Measurements from ENCODE around the gene GPR183.
A peak's percentile ranks its signal among the peaks of the same experiment; 100 is the strongest.

Gene GPR183

GRCh38 chr13:99293178-99293577 is 14.0 kb downstream of the GPR183 start:
- H3K4me3 ChIP-seq (replicated peaks; ENCODE audit: low read depth, low read length) = no peak overlapping the region
- H3K36me3 ChIP-seq (ENCODE audit: control insufficient read depth, insufficient read depth, low read length) = peaks cover 10% of the 10 kb centered on the region

GRCh38 chr13:99290894-99291293 is 16.3 kb downstream of the GPR183 start:
- H3K36me3 ChIP-seq (ENCODE audit: control insufficient read depth, insufficient read depth, low read length) = peaks cover 10% of the 10 kb centered on the region
- DNase-seq (ENCODE audit: extremely low read depth, insufficient read length) = no peak
- no peaks in the 10 kb centered on the region for H3K27me3 ChIP-seq (replicated peaks; ENCODE audit: control insufficient read depth, insufficient read depth, low read length)
- TF ChIP-seq CTCF (IDR thresholded peaks at IDR 0.05; ENCODE audit: insufficient read depth, low read length, poor library complexity, severe bottlenecking) = no peak
- H3K4me3 ChIP-seq (replicated peaks; ENCODE audit: low read depth, low read length) = no peak overlapping the region

More at GRCh38 chr13:99293178-99293577, 14.0 kb downstream of the GPR183 start:
- no peaks in the 10 kb centered on the region for H3K27me3 ChIP-seq (replicated peaks; ENCODE audit: control insufficient read depth, insufficient read depth, low read length)
- no peak for DNase-seq (ENCODE audit: extremely low read depth, insufficient read length)
- no peak for TF ChIP-seq CTCF (IDR thresholded peaks at IDR 0.05; ENCODE audit: insufficient read depth, low read length, poor library complexity, severe bottlenecking)

- no peaks in the 10 kb centered on the region for H3K27me3 ChIP-seq (replicated peaks; ENCODE audit: control insufficient read depth, insufficient read depth, low read length)
- DNase-seq (ENCODE audit: extremely low read depth, insufficient read length) = no peak
- TF ChIP-seq CTCF (IDR thresholded peaks at IDR 0.05; ENCODE audit: insufficient read depth, low read length, poor library complexity, severe bottlenecking) = no peak
- peaks cover 5% of the 10 kb centered on the region for H3K36me3 ChIP-seq (ENCODE audit: control insufficient read depth, insufficient read depth, low read length)
- no peak overlapping the region for H3K4me3 ChIP-seq (replicated peaks; ENCODE audit: low read depth, low read length)
These were observed 17.4 kb downstream of the GPR183 start for GRCh38 chr13:99289674-99290337.

- DNase-seq (ENCODE audit: extremely low read depth, insufficient read length) = no peak
- no peak for TF ChIP-seq CTCF (IDR thresholded peaks at IDR 0.05; ENCODE audit: insufficient read depth, low read length, poor library complexity, severe bottlenecking)
- no peak overlapping the region for H3K4me3 ChIP-seq (replicated peaks; ENCODE audit: low read depth, low read length)
- H3K27me3 ChIP-seq (replicated peaks; ENCODE audit: control insufficient read depth, insufficient read depth, low read length) = no peaks in the 10 kb centered on the region
- peaks cover 4% of the 10 kb centered on the region for H3K36me3 ChIP-seq (ENCODE audit: control insufficient read depth, insufficient read depth, low read length)
These were observed 17.9 kb downstream of the GPR183 start for GRCh38 chr13:99289271-99289670.

GRCh38 chr13:99288089-99288488 is 19.1 kb downstream of the GPR183 start:
- TF ChIP-seq CTCF (IDR thresholded peaks at IDR 0.05; ENCODE audit: insufficient read depth, low read length, poor library complexity, severe bottlenecking) = no peak
- Histone ChIP-seq H3K4me3 (replicated peaks; ENCODE audit: low read depth, low read length) (no peak overlapping the region), H3K27me3 (replicated peaks; ENCODE audit: control insufficient read depth, insufficient read depth, low read length) (no peaks in the 10 kb centered on the region), H3K36me3 (ENCODE audit: control insufficient read depth, insufficient read depth, low read length) (peaks cover 2% of the 10 kb centered on the region; the same call in 1 of the 2 replicates)
- DNase-seq (ENCODE audit: extremely low read depth, insufficient read length) = peak; percentile 83

GRCh38 chr13:99287551-99287950 is 19.6 kb downstream of the GPR183 start:
- no peak for TF ChIP-seq CTCF (IDR thresholded peaks at IDR 0.05; ENCODE audit: insufficient read depth, low read length, poor library complexity, severe bottlenecking)
- DNase-seq (ENCODE audit: extremely low read depth, insufficient read length) = no peak
- H3K27me3 ChIP-seq (replicated peaks; ENCODE audit: control insufficient read depth, insufficient read depth, low read length) = no peaks in the 10 kb centered on the region
- peaks cover 2% of the 10 kb centered on the region; the same call in 1 of the 2 replicates for H3K36me3 ChIP-seq (ENCODE audit: control insufficient read depth, insufficient read depth, low read length)
- no peak overlapping the region for H3K4me3 ChIP-seq (replicated peaks; ENCODE audit: low read depth, low read length)
